GM21423 (cell line): ENCODE results near the gene BPIFB3.

ENCODE experiments used
- ATAC-seq: cut with Tn5 transposase; IDR thresholded peaks from one replicate; pipeline ENCODE4 v1.9.1; 2021; ENCODE audit warnings: mild to moderate bottlenecking, moderate library complexity; ENCODE audit not compliant: unreplicated experiment

The BPIFB3 gene, protein sequence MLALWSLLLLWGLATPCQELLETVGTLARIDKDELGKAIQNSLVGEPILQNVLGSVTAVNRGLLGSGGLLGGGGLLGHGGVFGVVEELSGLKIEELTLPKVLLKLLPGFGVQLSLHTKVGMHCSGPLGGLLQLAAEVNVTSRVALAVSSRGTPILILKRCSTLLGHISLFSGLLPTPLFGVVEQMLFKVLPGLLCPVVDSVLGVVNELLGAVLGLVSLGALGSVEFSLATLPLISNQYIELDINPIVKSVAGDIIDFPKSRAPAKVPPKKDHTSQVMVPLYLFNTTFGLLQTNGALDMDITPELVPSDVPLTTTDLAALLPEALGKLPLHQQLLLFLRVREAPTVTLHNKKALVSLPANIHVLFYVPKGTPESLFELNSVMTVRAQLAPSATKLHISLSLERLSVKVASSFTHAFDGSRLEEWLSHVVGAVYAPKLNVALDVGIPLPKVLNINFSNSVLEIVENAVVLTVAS

DNA sequence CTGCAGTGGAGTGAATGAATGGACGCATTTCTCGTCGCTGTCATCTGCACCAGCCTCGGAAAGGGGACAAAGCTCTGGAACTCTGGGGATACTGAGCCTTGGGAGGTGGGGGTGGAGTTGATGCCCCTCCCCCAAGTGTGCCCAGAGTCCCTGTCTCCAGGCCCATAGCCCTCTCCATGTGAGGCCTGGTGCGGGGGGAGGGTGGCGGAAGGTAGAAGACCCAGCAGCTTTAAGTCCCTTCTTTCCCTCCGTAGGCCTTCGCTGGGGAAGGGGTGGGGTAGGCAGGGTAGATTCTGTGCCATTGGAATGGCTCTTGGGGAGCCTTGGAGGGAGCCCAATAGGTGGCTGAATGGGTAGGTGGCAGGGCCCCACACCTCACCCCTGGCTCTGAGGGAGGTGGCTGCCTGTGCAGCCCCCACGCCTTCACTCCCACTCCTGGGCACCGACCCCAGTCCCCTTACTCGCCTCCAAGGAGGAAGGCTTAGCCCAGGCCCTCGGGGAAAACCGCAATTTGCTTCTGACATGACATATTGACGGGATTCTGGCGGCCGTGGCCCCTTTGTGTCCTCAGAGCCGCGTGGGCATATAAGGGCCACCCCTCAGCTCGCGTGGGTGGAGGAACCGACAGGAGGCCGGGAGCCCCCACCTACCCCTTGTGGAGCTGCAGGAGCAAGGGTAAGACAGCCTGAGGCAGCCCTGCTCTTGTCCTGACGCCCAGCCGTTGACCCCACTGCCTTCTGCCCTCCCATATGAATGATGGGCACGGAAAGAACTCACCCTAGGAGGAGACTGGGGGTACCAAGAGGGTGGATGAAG lies at the start of gene BPIFB3:
BPIFB3 (plus strand) TSS at position 613 of the 816 bp plus-strand sequence. CDS start 1,533 bp downstream, outside the sequence.
- no peak for ATAC-seq

DNA sequence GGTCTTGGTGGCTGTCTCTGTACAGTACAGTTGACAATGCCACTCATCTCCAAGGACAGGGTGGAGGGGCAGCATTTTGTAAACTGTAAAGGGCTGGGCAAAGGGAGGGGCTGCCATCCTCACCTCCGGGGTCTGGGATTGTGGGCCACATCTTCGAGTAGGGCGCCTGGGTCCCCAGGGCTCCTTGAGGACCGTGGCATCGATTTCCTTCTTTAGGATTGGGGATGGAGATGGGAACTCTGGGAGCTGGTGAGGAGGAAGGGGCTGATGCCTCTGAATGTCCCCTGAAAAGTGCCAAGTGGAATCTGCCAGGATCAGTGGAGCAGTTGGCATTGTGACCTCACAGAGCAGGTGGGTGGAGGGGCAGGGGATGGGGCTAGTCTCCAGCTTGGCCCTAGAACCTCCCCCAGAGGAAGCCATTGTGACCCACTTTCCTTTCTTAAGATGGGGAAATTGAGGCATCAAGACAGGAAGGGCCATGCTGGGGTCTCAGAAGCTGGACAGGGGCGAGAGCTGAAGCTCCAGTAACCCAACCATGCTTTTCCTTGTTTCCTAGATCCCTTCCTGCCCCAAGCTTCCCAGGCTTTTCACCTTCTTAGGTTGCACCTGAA lies 49.5 kb upstream of the BPIFB3 start, which contains the start of gene SUN5:
SUN5 (minus strand) TSS at position 293 of the 611 bp plus-strand sequence; CDS start at position 200, 93 bp downstream.
- no peak for ATAC-seq

DNA sequence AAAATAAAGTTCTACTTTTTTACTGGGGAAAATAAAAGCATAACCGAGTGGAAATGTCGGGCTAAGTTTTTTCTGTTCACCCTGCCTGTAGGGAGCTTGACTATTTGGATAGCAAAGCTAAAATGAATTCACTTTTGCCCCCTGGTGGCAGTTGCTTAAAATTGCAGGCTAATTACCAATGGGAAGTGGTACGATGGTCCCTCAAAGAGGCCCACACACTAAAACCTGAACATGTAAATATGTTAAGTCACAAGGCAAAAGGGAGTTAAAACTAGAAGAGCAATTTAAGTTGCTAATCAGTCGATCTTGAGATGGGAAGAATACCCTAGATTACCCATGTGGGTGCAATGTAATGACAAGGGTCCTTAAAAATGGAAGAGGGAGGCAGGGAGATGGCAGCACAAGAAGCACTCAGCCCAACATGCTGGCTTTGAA lies 48.6 kb upstream of the BPIFB3 start:
- ATAC-seq = no peak

DNA sequence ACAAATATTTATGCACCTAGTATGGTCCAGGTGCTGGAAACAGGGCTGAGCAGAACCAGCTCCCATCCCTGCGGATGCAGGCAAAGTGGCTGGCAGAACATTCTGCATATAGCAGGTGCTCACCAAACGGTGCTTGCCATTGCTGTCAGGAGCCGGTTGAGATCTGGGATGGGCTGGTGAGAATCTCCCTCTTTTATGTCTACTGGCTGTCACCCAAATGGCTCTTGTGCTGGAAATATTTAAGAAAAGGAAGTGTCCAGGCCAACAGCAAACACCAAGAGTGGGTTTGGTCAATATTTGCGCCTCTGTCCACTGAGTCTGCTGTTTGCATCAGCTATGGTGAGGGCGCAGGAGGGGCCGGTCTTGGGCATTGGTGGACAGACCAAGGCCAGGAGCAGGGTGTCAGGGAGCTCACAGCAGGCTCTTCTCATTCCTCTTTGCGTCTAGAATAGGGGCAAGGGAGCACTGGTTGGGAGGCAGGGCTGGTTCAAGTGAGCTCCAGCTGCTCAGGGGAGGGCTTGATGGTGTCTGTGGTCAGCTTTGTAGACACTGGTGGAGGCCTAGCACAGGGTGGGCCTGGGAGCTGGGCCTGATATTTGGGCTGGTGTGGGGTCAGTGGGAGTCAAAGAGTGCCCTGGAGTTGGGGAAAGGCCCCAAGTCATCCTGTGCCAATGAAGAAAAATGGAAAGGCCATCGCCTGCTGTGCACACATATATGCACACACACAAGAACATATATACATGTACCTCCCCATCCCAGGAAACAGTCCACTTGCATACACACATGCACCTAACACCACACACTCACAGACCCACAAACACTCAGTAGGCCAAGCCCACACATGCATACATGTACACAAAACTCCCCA lies 47.6 kb upstream of the BPIFB3 start:
- ATAC-seq = no peak

DNA sequence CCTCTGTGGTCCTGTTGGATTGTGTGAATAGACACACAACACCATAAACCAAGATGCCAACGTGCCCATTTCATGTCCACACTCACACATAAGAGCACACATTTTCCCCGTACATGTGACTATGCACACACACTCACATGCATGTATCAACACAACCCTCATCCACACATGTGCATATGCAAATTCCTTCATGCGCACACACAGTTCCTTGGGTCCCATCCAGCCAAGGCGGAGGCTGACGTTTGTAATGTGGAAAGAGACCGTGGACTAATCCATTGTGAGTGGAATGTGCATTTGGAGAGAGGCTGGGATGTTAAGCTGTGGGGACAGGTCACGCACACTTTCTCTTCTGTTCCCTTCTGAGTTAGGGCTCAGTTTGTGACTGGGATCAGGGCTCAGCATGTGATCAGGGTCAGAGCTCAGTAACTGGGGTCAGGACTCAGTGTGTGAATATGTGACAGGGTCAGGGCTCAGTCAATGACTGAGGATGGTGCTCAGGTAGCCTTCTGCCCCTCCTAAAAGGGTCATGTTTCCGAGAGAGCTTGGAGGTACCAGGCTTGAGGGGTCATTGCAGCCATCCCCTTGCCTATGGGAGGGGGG lies 46.8 kb upstream of the BPIFB3 start:
- ATAC-seq = no peak

DNA sequence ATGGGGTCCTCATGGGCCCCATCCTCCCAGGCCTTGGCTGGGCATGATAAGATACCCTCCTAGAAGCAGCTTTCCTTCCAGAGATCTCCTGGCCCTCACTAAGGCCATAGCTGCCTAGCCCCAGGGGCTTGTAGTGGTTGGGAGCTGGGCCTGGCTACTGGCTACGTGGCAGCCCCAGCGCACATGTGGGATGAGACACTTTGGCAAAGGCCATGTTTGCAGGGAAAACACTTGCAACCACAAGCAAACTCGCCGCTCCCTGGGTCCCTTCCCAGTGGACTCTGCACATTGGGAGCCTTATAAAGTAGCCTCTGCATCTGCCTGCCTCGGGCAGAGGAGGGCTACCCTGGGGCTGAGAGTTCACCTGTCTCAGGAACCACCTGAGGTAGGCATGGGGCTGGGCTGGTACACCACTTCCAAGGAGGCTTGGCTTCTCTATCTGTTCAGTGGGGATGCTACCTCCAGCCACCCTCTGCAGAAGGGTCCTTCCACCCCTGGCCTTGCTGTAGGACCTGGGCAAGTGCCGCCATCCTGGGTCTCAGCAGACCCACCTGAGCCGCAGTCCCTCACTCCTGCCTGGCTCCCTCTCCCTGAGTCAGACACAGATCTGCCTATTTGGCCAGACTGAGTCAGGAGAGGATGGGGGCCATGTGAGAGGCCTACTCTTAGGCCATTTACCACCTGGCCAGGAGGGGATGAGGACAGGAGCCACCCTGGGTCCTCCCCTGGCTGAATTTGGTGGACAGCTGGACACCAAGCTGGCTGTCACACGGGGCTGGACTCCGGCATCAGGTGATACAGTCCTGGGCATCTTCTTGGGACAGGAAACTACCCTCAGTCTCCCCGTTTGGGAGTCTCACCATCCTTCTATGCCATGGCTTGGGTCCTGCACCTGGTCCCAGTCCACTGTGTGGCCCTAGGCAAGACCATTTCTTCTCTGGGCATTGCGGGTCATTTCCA lies 46.0 kb upstream of the BPIFB3 start, which contains the start of gene BPIFB2:
BPIFB2 (plus strand) TSS at position 329 of the 960 bp plus-strand sequence. CDS start 871 bp downstream, outside the sequence.
- no peak for ATAC-seq

DNA sequence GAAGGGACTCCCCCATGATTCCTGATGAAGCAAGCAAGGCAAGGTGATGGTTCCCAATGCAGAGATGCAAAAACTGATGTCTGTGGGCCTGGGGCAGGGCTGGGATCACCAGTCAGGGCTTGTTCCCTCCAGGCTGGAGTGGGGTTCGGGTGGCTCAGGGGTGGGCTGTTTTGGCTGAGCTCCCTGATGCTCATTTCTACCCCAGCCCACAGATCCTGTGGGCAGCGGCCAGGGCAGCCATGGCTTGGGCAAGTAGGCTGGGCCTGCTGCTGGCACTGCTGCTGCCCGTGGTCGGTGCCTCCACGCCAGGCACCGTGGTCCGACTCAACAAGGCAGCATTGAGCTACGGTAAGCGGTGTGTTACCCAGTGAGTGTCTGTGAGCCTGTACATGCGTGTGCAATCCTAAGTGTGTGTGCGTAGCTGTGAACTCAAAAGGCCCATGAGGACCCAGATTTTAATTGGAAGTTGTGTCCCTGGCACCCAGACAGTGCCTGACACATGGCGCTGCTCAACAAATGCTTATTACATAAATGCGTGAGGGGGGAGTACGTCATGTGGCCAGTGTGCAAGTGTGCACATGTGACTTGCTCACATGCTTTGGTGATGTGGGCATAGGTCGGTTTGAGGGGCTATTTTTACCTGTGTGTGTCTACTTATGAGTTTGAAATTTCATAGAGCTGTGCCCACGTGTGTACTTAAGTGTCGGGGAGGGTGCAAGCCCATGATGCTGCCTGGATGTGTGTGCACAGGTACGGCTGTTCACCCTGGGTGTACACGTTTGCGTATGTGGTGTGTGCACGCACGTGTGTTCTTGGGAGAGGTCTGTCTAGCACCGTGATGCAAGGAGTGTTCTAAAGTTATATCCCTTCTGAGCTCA lies 45.1 kb upstream of the BPIFB3 start:
- no peak for ATAC-seq

DNA sequence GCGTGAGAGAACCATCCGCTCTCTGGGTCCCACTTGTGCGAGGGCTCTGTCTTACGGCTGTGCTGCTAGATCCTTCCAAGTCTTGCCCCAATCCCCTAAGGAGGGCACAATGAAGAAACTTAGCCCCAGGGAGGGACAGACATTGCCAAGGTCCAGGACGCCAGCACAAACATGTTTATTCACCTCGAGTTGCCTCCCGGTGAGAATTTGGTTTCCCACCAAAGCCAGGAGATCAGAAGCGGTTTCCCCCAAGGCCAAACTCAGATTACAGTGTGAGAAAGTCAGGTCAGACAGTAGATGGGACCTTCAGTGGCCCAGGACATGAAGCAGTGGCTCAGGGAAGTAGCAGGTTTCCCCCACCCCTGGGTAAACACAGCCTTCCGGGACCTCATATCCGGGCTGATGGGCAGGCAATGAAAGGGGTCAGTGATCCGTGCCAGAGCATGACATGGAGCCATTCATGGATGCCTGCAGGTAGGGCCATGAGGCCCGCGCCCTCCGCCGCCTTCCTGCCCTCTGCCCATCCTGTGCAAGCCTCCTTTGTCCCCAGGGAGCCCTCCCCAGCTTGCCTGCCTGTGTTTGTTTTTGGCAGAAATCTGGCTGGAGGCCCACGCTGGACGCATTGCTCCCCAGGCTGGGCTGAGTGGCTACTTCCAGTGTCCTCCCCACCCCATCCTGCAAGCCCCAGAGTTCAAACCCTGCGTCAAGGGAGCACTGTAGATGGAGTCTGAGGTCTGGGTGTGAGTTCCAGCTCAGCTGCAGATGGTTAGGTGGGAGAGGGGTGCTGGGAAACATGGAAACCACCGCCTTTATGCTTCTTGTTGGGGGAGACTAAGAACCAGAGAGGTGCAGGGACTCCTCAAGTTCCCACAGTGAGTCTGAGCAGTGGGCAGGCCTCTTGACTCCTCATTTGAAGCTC lies 44.2 kb upstream of the BPIFB3 start:
- no peak for ATAC-seq

DNA sequence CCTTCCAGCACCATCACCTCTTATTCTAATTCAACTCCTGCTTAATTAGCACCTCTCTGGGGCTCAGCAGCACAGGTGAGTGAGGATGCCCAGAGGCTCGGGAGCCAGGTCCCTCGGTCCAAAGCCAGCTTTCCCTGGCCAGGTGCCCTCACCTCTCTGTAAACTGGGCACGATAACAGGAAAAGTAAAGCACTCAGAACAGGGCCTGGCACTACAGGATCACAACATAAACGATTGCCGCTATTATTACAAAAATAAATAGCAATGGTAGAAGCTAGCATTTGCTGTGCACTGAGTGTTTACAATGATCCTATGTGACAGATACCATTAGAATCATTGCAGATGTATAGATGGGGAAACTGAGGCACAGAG lies 43.6 kb upstream of the BPIFB3 start:
- ATAC-seq = no peak

DNA sequence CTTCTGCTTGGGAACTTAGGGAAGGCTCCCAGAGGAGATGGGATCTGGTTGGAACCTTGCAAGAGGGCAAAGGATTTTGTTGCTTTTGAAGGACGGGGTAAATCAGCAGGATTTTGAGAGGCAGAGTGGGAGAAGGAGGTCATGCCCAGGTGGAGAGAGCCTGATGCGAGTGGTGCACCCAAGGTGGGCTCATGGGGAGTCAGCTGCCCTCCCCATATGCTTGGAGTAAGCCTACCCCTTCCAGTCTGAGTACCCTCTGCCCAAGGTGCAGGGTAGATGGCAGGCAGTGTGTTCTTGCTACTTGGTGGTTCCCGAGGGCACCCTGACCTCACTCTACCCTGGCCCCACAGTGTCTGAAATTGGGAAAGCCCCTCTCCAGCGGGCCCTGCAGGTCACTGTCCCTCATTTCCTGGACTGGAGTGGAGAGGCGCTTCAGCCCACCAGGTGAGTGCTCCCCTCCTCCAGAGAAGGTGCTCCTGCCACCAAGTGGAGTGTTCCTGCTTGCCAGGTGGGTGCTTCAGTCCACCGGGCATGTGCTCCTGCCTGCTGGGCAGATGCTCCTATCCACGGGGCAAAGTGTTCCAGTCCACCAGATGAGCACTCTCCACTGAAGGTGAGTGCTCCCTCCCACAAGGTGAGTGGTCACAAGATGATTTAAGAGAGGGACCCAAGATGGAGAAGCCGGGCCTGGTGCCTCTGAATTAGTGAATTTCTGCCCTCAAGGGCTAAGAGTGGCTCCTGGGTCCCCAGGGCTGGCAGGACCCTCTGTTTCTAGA lies 42.8 kb upstream of the BPIFB3 start:
- ATAC-seq = no peak

DNA sequence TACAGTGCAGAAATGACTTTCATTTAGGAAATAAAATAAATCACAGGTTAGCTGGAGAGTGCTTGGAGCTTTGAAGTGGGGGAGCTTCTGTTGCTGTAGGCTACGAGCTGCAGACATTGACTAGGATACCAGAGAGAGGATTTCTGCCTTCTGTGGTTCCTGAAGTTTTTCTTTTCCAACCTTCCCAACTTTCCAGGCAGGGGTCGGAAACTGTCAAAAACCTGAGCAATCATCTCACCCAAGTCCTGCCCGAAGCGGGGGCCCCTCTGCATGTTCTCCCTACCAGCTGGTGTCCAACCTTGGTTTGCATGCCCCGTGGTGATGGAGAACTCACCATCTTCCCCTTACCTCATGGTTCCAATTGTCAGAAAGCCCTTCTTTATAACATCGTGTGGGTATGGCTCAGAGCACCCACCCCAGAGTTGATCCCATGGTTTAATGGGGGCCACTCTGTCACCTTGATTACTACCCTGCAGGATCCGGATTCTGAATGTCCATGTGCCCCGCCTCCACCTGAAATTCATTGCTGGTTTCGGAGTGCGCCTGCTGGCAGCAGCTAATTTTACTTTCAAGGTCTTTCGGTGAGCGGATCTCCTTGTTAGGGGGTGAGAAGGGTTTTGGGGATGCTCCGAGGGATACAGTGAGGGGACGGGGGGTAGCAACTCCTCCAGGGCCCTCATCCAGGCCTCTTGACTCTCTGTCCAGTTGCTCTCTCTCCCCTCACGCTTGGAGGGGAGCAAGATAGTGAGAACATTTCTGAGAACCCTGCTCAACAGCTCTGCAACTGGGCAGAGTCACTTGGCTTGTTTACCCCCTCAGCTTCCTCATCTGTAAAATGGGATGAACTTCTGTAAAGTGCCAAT lies 41.1 kb upstream of the BPIFB3 start:
- no peak for ATAC-seq

DNA sequence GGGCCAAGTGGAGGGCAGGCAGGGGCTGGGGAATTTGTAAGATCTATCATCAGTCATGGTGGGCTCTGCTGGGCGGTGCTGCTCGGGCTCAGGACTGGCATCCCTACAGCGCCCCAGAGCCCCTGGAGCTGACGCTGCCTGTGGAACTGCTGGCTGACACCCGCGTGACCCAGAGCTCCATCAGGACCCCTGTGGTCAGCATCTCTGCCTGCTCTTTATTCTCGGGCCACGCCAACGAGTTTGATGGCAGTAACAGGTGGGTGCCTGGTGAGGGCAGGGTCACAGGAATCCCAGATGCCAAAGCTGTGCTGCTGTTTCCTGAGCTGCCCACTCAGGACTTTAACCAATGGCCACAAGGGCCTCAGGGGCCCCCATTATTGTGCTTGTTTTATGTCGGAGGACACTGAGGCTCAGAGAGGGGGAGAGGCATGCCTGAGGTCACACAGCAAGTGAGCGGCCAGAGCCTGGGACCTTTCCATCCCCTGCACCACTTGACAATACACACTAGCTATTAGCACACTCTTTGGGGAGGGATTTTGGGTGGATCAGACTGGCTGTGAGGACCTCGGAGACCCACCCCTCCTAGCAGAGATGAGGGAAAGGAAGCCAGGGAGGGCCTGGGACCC lies 39.9 kb upstream of the BPIFB3 start:
- no peak for ATAC-seq

DNA sequence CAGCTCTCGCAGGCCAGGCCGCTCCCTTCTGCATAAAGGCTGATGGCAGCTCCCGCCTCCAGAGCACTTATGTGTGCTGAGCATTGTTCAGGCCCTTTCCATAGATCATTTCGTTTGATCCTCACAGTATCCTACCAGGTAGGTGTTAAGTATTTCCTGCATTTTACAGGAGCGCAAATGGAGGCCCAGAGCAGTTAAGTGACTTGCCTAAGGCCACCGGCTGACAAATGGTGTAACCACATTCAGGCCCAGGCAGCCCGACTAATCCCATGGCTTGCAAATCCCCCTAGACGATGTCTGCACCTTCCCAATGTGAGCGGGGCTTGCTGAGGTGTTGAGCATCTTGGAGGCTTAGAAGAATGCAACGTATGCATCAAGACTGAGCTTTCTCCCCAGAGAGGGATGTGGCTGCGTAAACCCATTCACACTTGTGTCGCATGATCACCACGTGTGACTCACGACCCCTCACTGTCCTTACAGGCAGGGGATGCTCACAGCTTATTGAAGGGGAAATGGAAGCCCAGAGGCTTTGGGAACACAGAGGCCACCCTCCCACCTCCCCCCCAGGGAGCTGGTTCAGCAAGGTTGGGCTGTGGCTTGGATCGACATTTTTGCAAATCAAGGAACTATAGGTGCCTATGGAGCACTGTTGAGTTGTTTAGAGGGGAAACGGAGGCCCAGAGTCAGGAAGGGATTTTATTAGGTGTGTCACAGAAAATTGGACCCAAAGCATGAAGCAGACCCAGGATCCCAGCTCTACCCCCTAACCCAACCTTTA lies 39.2 kb upstream of the BPIFB3 start:
- no peak for ATAC-seq

DNA sequence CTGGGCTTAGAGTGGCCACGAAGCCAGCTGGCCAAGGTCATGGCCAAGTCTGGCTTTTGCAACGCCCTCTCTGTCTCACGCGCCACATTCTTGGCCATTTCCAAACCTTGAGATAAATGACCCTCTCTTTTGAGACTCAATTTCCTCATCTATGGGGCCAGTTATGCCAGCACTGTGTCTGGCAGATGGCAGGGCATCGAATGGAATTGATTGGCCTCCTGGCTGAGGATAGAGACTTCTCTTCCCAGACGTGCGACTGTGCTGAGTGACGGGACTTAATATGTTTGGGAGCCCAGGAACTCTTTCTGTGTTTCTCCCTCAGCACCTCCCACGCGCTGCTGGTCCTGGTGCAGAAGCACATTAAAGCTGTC lies 38.6 kb upstream of the BPIFB3 start:
- ATAC-seq = no peak
